SHP77 (cell line): ENCODE measurements around the gene SLC22A15.

Source experiments
- DNase-seq, 2 experiments: peaks; one replicate each; lab custom pipeline; 2025; lab: John Stamatoyannopoulos, UW

SLC22A15 gene

DNA sequence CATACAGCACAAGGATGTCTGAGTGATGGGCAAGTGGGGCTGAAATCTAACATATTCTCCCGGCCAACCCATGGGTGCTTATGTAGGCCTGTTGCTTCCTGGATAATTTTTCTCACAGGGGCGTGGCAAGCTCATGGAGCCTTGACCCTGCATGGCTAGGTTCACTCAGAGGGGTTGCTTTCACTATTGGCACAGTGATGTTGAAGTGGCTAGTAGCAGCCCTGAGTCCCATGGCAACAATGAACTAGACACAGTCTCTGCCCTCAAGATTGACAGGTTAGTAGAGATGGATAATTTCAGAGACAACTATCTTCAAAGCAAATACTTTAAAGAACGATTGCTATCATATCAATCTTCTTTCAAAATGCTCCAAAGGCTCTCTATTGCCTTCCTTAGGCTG is 128.4 kb downstream of the SLC22A15 start:
- DNase-seq, result no peak

DNA sequence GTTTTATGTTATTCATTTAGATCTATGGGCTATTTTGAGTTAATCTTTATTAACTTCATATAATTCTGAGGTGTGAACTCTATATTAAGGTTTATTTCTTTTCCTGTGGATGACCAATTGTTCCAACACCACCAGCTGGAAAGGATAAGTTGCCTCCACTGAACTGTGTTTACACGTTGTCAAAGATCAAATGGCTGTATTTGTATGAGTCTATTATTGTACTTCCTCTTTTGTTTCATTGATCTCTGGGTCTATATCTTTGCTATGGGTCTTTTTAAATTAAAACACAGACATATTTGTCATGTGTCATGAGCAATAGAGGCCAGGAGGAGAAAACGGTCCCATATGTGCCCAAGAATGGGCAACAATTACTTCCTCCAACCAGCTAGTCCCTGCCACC is 129.7 kb downstream of the SLC22A15 start:
- DNase-seq, result no peak

DNA sequence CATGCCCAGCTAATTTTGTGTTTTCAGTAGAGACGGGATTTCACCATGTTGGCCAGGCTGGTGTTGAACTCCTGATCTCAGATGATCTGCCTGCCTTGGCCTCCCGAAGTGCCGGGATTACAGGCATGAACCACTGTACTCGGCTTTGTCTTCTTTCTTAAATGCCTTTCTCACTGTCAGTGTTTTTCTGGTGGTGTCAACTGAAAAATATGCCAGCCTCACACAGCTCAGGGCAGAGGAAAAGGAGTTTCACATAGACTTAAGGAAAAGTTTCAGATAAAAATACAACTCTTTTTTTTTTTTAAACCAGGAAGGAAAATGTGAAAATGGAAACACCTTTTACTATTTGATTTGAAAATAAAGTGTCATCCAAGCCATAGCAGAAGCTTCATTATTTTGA is 130.3 kb downstream of the SLC22A15 start:
- DNase-seq, result no peak

DNA sequence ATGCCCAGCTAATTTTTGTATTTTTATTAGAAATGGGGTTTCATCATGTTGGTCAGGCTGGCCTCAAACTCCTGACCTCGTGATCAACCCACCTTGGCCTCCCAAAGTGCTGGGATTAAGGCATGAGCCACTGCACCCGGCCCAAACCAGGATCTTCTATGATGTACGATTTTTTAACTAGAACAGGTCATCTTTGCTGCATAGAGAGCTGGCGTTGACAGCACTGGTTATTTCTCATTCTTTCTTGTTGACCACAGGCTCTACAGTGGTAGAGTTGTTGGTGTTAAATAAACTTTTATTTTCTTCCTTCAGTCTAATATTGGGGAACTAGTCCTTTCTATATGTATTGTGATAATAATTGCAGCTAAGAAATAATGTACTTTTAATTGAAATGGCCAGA is 131.1 kb downstream of the SLC22A15 start:
- DNase-seq, result no peak

DNA sequence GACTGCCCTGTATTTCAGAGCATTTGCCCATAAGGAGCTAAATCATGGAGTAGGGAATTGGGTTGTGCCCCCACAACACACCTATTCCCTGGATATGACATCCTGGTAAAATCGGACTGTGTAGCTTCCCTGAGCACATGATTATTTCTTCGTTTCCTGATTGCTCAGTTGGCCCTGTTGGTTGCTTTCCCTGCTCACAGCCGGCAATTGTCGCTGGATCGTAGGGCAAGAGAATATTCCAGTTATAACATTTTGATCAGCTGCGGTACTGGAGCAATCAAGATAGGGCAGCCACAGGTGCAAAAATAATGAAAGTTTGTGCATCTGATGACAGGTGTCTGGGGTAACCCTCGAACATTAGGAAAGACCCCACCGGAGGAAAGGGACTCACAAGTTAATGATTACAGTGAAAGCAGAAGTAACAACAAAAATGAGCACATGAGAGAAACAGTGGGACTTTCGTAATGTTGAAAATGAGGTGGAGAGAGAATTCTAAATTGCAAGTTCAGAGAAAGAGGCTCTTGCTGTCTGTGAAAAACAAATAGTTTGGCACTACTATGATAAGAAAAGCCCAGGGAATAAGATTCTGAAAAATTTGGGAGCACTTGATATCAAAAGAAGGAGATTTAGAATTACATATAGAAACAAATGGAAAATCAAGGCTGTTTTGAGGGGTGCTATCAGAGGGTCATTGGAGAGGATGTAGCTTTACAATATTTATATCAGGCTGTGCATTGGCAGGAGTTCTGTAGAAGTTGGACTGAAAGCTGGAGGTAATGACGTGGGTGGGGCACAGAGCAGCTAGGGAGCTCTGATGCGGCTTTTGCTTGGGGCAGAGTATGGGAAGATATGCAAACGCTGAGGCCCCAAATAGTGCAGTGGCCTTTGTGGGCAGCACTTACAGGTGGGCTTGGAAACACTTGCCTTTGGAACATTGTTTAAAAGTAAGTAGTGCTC is 134.5 kb downstream of the SLC22A15 start, which contains the start of gene MAB21L3:
MAB21L3 (plus strand) TSS at position 833 of the 957 bp plus-strand sequence. CDS start 1,217 bp downstream, outside the sequence.
- DNase-seq, result no peak

DNA sequence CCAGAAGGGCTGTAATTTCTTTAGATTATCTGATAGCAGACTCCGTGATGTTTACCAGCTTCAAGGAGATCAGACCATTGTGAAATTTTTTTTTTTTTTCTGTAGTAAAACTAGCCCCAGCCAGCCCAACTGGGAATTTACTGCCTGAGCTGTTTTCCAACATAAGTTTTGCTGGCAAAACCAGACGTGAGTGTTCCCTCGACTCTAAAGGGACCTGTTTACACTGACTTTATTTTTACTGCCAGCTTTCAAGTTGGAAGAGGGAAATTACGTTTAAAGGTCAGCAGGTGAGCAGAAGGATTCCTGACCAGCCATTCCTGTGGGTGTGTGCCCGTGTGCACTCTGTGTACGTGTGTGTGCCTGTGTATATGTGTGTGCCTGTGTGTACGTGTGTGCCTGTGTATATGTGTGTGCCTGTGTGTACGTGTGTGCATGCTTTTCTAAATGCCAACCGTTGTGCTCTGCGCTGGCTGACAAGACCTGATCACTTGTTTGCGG is 135.3 kb downstream of the SLC22A15 start:
- no peak for DNase-seq

DNA sequence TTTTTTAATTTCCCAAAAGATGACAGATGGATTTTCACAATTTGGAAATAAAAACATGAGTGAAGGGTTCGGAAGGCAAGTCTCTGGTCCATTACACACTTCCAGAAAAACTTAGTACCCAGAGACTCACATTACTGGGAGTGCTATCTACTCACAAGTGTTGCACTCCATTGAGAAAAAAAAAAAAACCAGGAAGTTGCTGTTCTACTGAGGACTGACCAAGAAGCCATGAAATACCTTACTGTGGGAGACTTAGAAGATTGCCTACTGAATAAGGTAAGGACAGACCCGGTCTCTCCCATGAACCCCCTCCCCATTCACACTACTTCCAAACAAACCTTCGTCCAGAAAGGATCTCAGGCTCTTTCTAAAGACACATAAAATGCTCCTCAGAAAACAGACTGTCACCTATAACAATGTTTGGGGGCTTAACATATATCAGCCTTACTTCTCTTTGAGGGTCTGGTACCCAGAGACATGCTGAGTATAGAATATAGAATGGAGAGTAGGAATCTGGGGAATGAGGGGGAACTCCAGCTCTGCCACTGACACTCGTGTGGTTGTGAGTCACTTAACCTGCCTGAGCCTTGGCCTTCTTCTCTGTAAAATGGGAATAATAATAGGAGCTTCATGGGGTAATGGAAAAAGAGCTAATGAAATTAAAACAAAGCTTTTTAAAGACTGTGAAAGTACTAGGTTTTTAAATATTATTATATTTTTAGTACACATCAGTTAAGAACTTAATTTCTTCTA is 136.3 kb downstream of the SLC22A15 start:
- no peak for DNase-seq

DNA sequence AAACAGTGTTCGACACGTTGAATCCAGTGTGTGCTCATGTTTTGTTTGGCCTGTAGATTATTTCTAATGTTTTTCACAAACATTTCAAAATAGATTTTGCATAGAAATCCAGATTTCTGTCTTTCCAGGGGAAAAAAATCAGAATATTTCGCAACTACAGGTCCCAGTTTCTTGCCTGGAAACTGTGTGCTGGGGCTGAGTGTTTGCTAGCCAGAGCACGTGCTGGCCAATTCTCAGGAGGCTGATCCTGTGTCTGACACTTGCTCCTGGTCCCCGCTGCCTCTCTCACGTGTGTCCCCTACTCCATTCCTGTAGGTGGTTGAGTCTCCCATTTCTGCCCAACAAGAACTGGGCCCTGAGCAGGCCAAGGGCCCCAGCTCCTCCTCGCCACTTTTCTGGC is 137.3 kb downstream of the SLC22A15 start:
- DNase-seq, result no peak

DNA sequence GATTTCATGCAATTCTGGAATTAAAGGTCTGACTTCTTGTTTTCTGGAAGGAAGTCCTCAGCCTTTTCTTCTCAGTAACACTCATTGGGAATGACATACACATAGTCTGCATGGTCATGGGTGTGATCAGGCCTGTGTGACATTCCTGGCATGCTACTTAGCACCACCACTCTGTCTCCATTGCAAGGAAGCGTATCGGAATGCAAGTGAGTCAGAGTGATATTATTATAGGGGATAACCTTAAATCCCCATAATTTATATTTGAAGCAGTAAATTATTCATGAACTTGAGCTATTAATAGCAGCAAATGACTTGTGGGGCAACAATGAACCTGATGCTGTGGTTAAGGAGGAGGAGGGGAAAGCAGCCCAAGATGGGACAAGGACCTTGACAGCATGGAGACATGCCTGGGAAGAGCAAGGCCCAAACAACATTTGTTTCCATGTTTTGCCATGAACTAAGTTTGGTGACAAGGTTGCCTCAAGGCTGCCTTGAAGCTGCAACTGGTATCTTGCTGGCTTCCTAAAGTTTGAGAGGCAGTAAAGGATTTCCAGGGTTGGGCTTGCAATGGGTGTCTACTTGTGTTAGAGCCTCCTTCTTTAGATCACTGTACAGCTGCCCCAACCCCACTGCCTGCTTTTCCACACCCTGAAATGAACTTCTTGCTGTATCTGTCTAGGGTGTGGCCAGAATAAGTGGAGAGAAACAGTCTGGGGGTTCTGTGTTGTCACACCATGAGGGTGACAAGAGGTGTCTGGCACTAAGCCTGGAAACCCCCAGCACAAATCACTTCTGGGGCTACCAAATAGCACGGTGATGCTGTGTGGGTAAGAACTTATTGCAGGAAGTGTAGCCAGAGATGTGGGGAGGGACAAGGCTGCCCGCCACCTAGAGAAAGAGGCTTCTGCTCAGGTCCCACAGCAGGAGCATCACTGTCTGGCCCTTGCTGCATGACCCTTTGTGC is 139.4 kb downstream of the SLC22A15 start:
- no peak for DNase-seq

DNA sequence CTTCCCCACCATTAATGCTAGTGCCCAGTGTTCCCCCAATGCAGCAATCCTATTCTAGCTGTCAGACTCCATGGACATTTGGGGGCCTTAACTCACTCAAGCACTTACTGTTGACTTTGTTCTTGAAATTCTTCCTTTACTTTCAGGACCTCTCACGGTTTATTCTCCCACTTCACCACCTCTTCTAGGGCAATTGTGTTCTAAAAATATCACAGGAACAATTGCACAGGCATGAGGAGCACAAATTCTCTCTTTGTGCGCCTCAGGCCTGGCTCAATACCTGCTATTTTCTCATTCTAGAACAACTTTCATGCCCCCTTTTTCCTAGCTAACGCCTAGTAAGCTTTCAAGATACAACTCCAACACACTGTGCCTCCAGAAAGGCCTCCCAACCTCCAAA is 142.2 kb downstream of the SLC22A15 start:
- no peak for DNase-seq
